HS-27A (cell line): ENCODE measurements around the gene TAGLN3.

Experiments
- DNase-seq: peaks from one replicate; pipeline ENCODE4 v3.0.0-alpha.2; 2012; ENCODE audit warnings: low read depth, missing footprints

TAGLN3 gene

DNA sequence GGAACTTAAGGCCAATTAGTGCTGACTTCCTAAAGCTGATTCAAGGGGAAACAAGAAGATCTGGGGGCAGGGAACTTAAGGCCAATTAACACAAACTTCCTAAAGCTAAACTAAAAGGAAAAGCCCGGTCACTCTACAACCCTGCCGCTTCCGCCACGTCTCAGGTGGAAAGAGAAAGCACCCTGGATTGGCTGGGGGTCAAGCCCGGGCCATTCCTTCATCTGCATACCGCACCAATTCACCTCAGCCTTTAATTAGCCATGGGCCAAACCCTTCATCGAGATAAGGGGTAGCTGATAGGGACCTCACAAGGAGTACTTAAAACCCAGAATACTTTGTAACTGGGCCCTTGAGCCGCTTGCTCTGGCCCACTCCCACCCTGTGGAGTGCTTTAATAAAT is 50.2 kb downstream of the TAGLN3 start:
- DNase-seq = no peak

DNA sequence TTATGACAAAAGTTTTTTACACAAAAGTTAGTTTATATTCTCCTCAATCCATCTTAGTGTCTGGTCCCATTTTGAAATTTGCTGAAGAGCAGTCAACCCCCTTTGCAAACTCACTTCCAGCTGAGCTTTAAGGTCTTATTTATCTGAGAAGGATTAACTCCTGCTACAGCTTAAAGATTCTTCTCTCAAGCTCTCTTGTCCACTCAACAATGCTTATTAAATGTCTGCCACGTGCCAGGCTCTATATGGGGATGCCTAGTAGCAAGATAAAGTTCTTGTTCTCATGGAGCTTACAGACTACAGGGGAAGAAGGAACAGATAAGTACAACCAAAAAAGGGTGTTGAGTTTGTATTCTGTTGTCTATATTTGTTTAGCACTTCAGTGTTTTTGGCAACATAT is 54.5 kb downstream of the TAGLN3 start:
- no peak for DNase-seq

DNA sequence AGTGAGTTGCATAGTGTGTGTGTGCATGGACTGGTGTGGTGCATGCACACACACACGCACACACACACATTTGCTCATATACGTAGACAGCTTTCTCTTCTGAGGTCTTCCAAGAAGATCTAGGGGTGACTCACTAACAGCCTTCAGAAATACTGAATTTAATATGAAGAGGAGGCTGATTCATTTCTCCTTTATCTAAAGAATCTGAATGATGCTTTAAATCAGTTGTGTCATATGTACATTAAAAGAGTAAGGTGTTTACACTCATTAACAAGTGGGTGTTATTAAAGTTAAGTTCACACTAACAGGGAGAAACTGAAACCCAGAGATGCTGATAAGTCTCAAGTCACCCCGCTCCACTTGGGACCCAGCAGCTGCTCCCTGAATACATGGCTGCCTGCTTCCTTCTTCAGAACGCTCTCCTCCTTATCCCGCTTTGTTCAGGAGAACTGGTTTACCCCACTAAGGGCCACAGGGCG is 57.8 kb downstream of the TAGLN3 start:
- peak; percentile 58 for DNase-seq

DNA sequence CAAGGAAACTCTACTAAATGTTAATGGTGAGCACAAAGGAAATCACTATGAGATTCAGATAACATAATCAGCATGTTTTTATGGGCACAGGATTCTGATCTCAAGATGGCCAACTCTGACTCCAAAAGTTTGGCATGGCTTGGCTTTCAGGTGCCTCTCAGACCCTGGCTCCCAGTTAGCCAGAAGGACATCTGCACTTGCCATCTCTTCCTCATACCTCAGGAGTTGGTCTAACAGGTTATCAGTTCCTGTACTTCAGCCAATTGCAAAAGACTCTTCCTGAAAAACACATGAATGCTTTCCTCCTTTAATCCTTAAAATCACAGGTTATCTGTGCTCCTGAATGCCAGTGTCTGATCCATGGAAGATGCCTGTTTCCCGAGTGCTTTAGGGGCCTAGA is 60.8 kb downstream of the TAGLN3 start:
- no peak for DNase-seq

DNA sequence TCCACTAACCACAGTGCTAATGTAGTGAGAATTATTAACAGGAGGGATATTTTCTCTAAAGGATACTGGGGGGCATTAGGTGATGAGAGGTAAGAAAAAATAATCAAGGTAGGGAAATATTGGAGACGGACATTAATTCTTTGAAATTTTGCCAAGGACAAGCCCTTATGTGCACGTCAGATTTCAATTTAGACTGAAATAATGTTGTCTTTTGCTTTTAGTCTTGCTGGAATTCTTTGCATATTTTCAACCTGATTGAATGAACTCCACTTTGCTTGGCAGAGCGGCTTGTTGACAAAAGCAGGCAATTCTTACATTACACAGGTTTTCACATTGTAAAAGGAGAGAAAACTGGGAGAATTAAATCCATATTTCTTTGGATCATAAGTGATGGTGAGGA is 62.4 kb downstream of the TAGLN3 start:
- peak; percentile 40 for DNase-seq
